Adrenal gland (tissue), 12 donors: ENCODE data around the gene TROAP. TPM values are rescaled to one million over a fixed set of nuclear protein-coding genes. Genes with fewer than 3 reads are reported as not detected.

ENCODE experiments used
- DNase-seq, 7 donors: peaks; one replicate each; pipeline ENCODE4 v3.0.0-alpha.2; 2019 to 2020
- H3K27ac ChIP-seq, 5 donors: fragments of 200-600 bp; sonication (generic) in 4 of 5; 1 replicate in 3 of 5; 2 replicates in 2 of 5; pipeline versions ENCODE4 v1.5.1 to v1.8.0; 2016 to 2020; ENCODE audit warnings: mild to moderate bottlenecking in 1 of 5
- H3K27me3 ChIP-seq: fragments of 200-600 bp; 2 replicates; pipeline ENCODE4 v1.8.0; 2021
- H3K36me3 ChIP-seq, 2 donors: fragments of 200-600 bp; replicated peaks in 1 of 2; 1 replicate in 1 of 2; 2 replicates in 1 of 2; pipeline versions ENCODE4 v1.5.1 to v1.8.0; 2018 to 2022
- H3K4me1 ChIP-seq, 2 donors: fragments of 200-600 bp; replicated peaks in 1 of 2; 1 replicate in 1 of 2; 2 replicates in 1 of 2; pipeline versions ENCODE4 v1.5.1 to v1.8.0; 2018 to 2021
- H3K4me3 ChIP-seq, 4 donors: fragments of 200-600 bp; sonication (generic) in 3 of 4; one replicate each; pipeline ENCODE4 v1.5.1; 2016 to 2018
- H3K9me3 ChIP-seq, 3 donors: fragments of 200-600 bp; sonication (generic) in 1 of 3; replicated peaks in 1 of 3; 1 replicate in 2 of 3; 2 replicates in 1 of 3; pipeline versions ENCODE4 v1.5.1 to v1.8.0; 2016 to 2021
- POLR2A ChIP-seq, 2 donors: fragments of 450-650 bp; IDR thresholded peaks; one replicate each; pipeline ENCODE4 v1.6.1; 2017; ENCODE audit warnings: antibody characterized with exemption in 2 of 2, mild to moderate bottlenecking in 2 of 2, moderate library complexity in 1 of 2
- WGBS, 4 donors: extraction: QIAGEN DNeasy Blood & Tissue Kit in 2 of 4; methylation state at CpG; one replicate each; pipeline versions ENCODE4 v1.1.5 to v1.1.7; 2013 to 2017; 5-methylcytosine and 5-hydroxymethylcytosine counted together
- intact Hi-C, 2 donors: fragments of 100-400 bp; cut with DNase I; formaldehyde crosslinking; loops; one replicate each; pipeline versions ENCODE4 v1.14.1 to v1.15.0; 2022 to 2023
- polyA plus RNA-seq, 3 donors: library from polyadenylated mRNA; stranded (reverse); fragments of 200-250 nt in 2 of 3; fragments of 350-450 nt in 1 of 3; fragmentation: Illumina TruSeq in 1 of 3; extraction: RNeasy Lipid Tissue Mini Kit (QIAGEN cat#74804) in 1 of 3; gene quantifications; one replicate each; pipeline ENCODE4 v1.2.3, GENCODE V29; 2013 to 2014
- total RNA-seq, 9 donors: library from RNA; depleted of rRNA in 4 of 9; stranded (reverse); fragments of >200 nt in 4 of 9; fragments of 120-200 nt in 1 of 9; fragmentation: NEBNext Ultra II Directional in 1 of 9; extraction: Animal tissue kit (Norgen Biotek cat#: 25700) in 1 of 9; gene quantifications; one replicate each; pipeline versions ENCODE4 v1.1.0 to v1.2.4, GENCODE V29; 2013 to 2023
- TF ChIP-seq, protein P1 (sequence below), 6 experiments: fragments of 450-650 bp in 4 of 6; fragments of 200-600 bp in 2 of 6; sonication (generic) in 1 of 6; IDR thresholded peaks; 1 replicate in 5 of 6; 2 replicates in 1 of 6; pipeline versions ENCODE4 v1.5.1 to v1.8.0; 2016 to 2021; ENCODE audit warnings: antibody characterized with exemption in 6 of 6, mild to moderate bottlenecking in 2 of 6, moderate library complexity in 1 of 6
- donor health status: healthy with polysubstance abuse.
- donor health status: Bipolar disorder and iron deficiency.
- donor health status: DM: yes; HTN: yes; CAD: no.
- donor health status: DM: no; HTN: no; CAD: no.
- donor health status: DM: no; HTN: no; CAD: no.
- donor health status: DM: yes; HTN: yes; CAD: no.

Gene TROAP
- total and polyA plus RNA-seq, 12 donors = 0.53 to 9.5 (median 1.8) TPM; not detected in 1

DNA sequence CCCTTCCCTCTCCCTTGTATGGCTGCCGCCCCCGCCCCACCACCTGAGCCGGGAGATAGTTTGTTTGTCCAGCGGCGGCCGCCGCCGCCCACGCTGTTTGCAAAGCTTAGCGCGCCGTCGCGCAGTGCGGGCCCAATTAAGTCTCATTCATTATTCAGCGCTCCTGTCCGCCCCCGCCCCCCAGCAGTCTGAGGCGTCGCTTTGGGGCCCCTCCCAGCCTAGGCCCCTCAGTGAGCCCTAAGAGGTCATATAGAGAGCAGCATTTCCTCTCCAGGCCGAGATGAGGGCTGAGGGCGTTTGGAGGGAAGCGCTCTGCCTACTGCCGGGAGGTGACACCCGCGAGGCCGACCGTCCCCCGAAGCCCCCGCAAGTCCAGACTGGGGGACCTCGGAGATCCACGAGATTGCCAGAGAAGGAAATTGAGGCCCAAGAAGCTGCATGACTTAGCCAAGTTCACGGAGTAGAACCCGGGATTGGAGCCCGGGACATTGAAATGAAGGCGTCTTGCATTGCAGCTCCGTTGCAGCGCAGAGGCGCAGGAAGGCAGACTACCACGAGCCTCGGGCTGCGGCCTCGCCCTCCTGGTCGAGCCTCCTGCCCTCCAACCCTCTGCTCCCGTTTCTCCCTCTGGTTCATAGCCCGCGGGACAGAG lies 23.7 kb downstream of the TROAP start, which contains the start of gene DNAJC22:
DNAJC22 (plus strand) TSS at position 230 of the 652 bp plus-strand sequence. CDS start 1,985 bp downstream, outside the sequence.
- Histone ChIP-seq H3K27ac (no peak within 1 kb of the TSS), H3K36me3 (no peaks in the 10 kb centered on the region), H3K9me3 (no peaks in the 10 kb centered on the region), H3K27me3 (peaks cover 33% of the 10 kb centered on the region), H3K4me1 (peaks cover 40 to 53% of the 10 kb centered on the region in 2 donors), H3K4me3 (peak within 1 kb of the TSS in 2 of 4 donors; percentile 6 to 55)
- intact Hi-C loops = no loop called here
- TF ChIP-seq, protein P1, sequence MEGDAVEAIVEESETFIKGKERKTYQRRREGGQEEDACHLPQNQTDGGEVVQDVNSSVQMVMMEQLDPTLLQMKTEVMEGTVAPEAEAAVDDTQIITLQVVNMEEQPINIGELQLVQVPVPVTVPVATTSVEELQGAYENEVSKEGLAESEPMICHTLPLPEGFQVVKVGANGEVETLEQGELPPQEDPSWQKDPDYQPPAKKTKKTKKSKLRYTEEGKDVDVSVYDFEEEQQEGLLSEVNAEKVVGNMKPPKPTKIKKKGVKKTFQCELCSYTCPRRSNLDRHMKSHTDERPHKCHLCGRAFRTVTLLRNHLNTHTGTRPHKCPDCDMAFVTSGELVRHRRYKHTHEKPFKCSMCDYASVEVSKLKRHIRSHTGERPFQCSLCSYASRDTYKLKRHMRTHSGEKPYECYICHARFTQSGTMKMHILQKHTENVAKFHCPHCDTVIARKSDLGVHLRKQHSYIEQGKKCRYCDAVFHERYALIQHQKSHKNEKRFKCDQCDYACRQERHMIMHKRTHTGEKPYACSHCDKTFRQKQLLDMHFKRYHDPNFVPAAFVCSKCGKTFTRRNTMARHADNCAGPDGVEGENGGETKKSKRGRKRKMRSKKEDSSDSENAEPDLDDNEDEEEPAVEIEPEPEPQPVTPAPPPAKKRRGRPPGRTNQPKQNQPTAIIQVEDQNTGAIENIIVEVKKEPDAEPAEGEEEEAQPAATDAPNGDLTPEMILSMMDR (IDR thresholded peaks at IDR 0.05) = no peak
- no peak for TF ChIP-seq POLR2A (IDR thresholded peaks at IDR 0.05)
- DNase-seq = peak in 2 of 7 donors; percentile 24 to 53
- WGBS, 4 donors = 3 to 12% (median 6%) methylated on average over 15 to 47 of the region's 47 CpGs

GRCh38 chr12:49347311-49348193 lies 24.5 kb downstream of the TROAP start:
- 11 to 28% (median 13%) methylated on average over 16 to 37 of the region's 37 CpGs for WGBS, 4 donors
- Histone ChIP-seq H3K4me1 (peaks cover 39 to 47% of the 10 kb centered on the region in 2 donors), H3K27ac (no peak overlapping the region), H3K27me3 (peaks cover 33% of the 10 kb centered on the region), H3K36me3 (no peaks in the 10 kb centered on the region), H3K9me3 (no peaks in the 10 kb centered on the region), H3K4me3 (peak overlapping the region in 1 of 4 donors; percentile 55)
- no peak for TF ChIP-seq POLR2A (IDR thresholded peaks at IDR 0.05)
- TF ChIP-seq, protein P1 (IDR thresholded peaks at IDR 0.05) = peak; percentile 74 to 94 (median 84)
- peak; percentile 75 to 80 (median 78) for DNase-seq
- intact Hi-C loops = no loop called here

- Histone ChIP-seq H3K9me3 (no peaks in the 10 kb centered on the region), H3K36me3 (no peaks in the 10 kb centered on the region), H3K4me1 (peaks cover 31 to 37% of the 10 kb centered on the region in 2 donors), H3K4me3 (no peak overlapping the region), H3K27ac (no peak overlapping the region), H3K27me3 (peaks cover 33% of the 10 kb centered on the region)
- TF ChIP-seq, protein P1 (IDR thresholded peaks at IDR 0.05) = no peak
- TF ChIP-seq POLR2A (IDR thresholded peaks at IDR 0.05) = no peak
- 86 to 95% (median 92%) methylated on average over 1 to 5 of the region's 5 CpGs for WGBS, 4 donors
- peak in 2 of 7 donors; percentile 13 to 41 for DNase-seq
- intact Hi-C loops = no loop called here
These were observed 25.7 kb downstream of the TROAP start for GRCh38 chr12:49348781-49349180.

DNA sequence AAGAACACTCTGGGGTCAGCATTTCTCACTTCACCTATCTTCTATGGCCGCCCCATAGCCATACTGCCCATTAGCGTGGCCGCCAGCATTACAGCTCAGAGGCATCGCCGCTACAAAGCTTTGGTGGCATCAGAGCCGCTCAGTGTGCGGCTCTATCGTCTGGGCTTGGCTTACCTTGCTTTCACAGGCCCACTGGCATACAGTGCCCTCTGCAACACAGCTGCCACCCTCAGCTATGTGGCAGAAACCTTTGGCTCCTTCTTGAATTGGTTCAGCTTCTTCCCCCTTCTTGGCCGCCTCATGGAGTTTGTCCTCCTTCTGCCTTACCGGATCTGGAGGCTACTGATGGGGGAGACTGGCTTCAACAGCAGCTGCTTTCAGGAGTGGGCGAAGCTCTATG lies 26.2 kb downstream of the TROAP start:
- H3K36me3 ChIP-seq = no peaks in the 10 kb centered on the region
- intact Hi-C loops = no loop called here
- H3K4me1 ChIP-seq = peaks cover 31 to 33% of the 10 kb centered on the region in 2 donors
- no peak for TF ChIP-seq POLR2A (IDR thresholded peaks at IDR 0.05)
- TF ChIP-seq, protein P1 (IDR thresholded peaks at IDR 0.05) = no peak
- no peak overlapping the region for H3K27ac ChIP-seq
- peaks cover 33% of the 10 kb centered on the region for H3K27me3 ChIP-seq
- WGBS, 4 donors = 86 to 96% (median 89%) methylated on average over 5 to 11 of the region's 11 CpGs
- no peak overlapping the region for H3K4me3 ChIP-seq
- H3K9me3 ChIP-seq = no peaks in the 10 kb centered on the region
- peak in 2 of 7 donors; percentile 9 to 20 for DNase-seq
